B cell (primary cell): Measurements from ENCODE around the gene SLC35E3.

Experiments used
- CTCF ChIP-seq: fragments of 200-600 bp; IDR thresholded peaks from one replicate; pipeline ENCODE4 v1.8.0; 2022; ENCODE audit warnings: antibody characterized with exemption, mild to moderate bottlenecking
- EZH2 ChIP-seq: IDR thresholded peaks from 2 replicates; pipeline ENCODE4 v1.6.1; 2012; ENCODE audit warnings: borderline replicate concordance, low read depth, mild to moderate bottlenecking, moderate library complexity, low read length; ENCODE audit not compliant: insufficient read depth, poor library complexity, severe bottlenecking

GRCh38 chr12:68793436-68793835 is 47.5 kb downstream of the SLC35E3 start:
- TF ChIP-seq CTCF (no peak), EZH2 (no peak)
